GM10248 (cell line): ENCODE results near the gene ADAMTSL1.

ENCODE experiments used
- CTCF ChIA-PET: fragments of 300-600 bp; sonication (Branson Sonifier 250); formaldehyde crosslinking; extraction: SDS; loops from one replicate; lab custom pipeline; 2021; ENCODE audit warnings: antibody characterized with exemption; lab: Yijun Ruan, JAX
- POLR2A ChIA-PET: fragments of 350-650 bp; sonication (Branson Sonifier 250); formaldehyde crosslinking; extraction: SDS; loops from one replicate; lab custom pipeline; 2020; ENCODE audit warnings: antibody characterized with exemption; lab: Yijun Ruan, JAX
- DNase-seq: peaks from one replicate; pipeline ENCODE4 v3.0.0; 2012; ENCODE audit errors: extremely low spot score
- TF ChIP-seq, protein P1 (sequence below): IDR thresholded peaks from 2 replicates; pipeline ENCODE4 v1.5.1; 2012; ENCODE audit warnings: mild to moderate bottlenecking, low read depth; ENCODE audit errors: extremely low read depth, missing control alignments, control extremely low read depth

Gene ADAMTSL1

DNA sequence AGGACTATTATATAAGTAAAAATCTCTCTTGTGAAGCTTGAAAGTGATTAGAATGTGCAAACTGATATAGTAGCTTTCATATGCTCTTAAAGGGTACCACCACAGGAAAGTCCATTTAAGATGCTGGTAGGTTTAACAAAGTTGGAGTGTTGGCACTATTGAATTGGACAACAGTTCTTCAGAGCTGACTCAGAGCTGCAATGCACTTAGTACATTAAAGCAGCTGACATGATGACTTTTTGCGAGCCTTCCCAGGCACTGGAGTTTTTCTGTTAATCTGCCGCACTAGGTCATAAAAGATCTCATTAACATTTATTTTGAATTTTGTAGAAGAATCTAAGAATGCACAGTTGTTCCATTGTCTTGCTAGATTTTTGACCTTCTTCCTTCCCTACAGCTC is 243.8 kb downstream of the ADAMTSL1 start:
- no peak for DNase-seq
- TF ChIP-seq, protein P1, sequence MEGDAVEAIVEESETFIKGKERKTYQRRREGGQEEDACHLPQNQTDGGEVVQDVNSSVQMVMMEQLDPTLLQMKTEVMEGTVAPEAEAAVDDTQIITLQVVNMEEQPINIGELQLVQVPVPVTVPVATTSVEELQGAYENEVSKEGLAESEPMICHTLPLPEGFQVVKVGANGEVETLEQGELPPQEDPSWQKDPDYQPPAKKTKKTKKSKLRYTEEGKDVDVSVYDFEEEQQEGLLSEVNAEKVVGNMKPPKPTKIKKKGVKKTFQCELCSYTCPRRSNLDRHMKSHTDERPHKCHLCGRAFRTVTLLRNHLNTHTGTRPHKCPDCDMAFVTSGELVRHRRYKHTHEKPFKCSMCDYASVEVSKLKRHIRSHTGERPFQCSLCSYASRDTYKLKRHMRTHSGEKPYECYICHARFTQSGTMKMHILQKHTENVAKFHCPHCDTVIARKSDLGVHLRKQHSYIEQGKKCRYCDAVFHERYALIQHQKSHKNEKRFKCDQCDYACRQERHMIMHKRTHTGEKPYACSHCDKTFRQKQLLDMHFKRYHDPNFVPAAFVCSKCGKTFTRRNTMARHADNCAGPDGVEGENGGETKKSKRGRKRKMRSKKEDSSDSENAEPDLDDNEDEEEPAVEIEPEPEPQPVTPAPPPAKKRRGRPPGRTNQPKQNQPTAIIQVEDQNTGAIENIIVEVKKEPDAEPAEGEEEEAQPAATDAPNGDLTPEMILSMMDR: no peak
- ChIA-PET CTCF (interaction anchor here (1.0 to 1.4 kb wide), 2 partner anchors 9 to 10 kb away, joined by 3 to 4 read pairs; no protein-coding TSS in a partner anchor), POLR2A (no interaction called here)

GRCh38 chr9:18718393-18718792 is 244.4 kb downstream of the ADAMTSL1 start:
- ChIA-PET POLR2A (no interaction called here), CTCF (interaction anchor here (1.4 to 1.8 kb wide), 3 partner anchors 10 to 34 kb away, joined by 4 to 6 read pairs (median 5); no protein-coding TSS in a partner anchor)
- TF ChIP-seq, protein P1: no peak
- no peak for DNase-seq

GRCh38 chr9:18718932-18719331 is 245.0 kb downstream of the ADAMTSL1 start:
- TF ChIP-seq, protein P1: no peak
- CTCF ChIA-PET: interaction anchor here (1.8 kb wide), 2 partner anchors 11 to 34 kb away, joined by 5 to 6 read pairs; no protein-coding TSS in a partner anchor
- DNase-seq: no peak
- POLR2A ChIA-PET: no interaction called here

GRCh38 chr9:18720691-18721090 is 246.7 kb downstream of the ADAMTSL1 start:
- POLR2A ChIA-PET: no interaction called here
- TF ChIP-seq, protein P1: no peak
- CTCF ChIA-PET: interaction anchor here (1.1 to 1.3 kb wide), 3 partner anchors 13 to 69 kb away, joined by 3 read pairs; no protein-coding TSS in a partner anchor
- DNase-seq: no peak

DNA sequence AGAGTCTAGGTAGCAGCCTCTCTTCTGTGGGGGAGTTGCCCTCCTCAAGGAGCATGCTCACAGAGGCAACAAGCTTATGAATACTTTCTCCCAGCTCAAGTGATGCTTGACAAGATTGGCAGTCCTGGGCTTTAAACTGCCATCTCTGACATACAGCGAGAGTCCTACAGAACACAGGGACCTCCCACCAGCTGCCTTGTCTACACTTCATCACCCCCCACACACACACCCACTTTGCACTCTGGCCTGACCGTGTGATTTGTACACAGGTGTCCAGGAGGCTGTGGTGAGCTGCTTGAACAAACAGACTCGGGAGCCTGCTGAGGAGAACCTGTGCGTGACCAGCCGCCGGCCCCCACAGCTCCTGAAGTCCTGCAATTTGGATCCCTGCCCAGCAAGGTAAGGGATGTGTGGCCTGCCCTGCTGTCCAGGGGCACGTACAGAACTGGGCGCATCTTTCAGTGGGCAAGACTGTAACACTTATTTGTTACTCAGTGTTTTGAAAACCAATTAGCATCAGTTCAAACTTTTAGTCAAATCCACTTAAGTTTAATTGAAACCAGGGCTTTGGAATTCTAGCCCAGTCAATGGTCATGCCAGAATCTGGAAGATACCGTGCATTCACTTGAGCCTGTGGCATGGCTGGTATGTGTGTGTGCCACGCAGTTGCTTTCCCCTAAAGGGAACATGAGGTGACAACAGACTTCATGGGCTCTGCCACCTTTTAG is 247.5 kb downstream of the ADAMTSL1 start:
- ChIA-PET CTCF (interaction anchor here (1.3 kb wide), 1 partner anchor 15 kb away, joined by 3 read pairs; no protein-coding TSS in a partner anchor), POLR2A (no interaction called here)
- DNase-seq: no peak
- TF ChIP-seq, protein P1: no peak

GRCh38 chr9:18721995-18722310 is 248.0 kb downstream of the ADAMTSL1 start:
- no peak for DNase-seq
- TF ChIP-seq, protein P1: no peak
- ChIA-PET CTCF (no interaction called here), POLR2A (no interaction called here)
